ENCODE measurements around the gene STX12. TPM values are rescaled to one million over a fixed set of nuclear protein-coding genes. Genes with fewer than 3 reads are reported as not detected.
"Not testable (repeated sequence)": the region's sequence is repeated elsewhere in the genome, so short reads cannot be mapped to it uniquely, and the experiment has no call there.

The STX12 gene
- total and polyA plus RNA-seq, 2 of the 4 experiments (the other 2 are of a cell fraction) = 28.6 to 54.8 TPM

DNA sequence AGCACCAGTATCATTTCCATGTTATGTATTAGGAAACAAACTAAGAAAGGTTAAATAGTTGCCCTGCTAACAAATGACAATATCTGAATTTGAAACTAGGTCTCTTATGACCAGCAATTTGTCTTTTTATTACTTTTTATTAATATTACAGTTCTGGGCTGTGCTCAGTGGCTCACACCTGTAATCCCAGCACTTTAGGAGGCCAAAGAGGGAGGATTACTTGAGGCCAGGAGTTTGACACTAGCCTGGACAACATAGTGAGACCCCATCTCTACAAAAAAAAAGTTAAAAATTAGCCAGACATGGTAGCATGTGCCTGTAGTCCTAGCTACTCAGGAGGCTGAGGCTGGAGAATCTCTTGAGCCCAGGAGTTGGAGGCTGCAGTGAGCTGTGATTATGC, 3.3 kb downstream of the STX12 start:
- H2AFZ ChIP-seq (replicated peaks; ENCODE audit: low read length, poor library complexity); POLR2A ChIA-PET (ENCODE audit: unreplicated experiment); H2BK5ac ChIP-seq (ENCODE audit: low read depth, low read length, poor library complexity, severe bottlenecking); H2AK5ac ChIP-seq (ENCODE audit: low read depth, low read length); H4K8ac ChIP-seq (ENCODE audit: low read depth in 2 of 2, low read length in 2 of 2); H3K4me2 ChIP-seq (ENCODE audit: low read depth, low read length); H3K9ac ChIP-seq (ENCODE audit: low read depth, low read length); BruUV-seq (replicated peaks); H3K36me3 ChIP-seq (ENCODE audit: control insufficient read depth, insufficient read depth, low read length); ATAC-seq (ENCODE audit: low read depth); H3K9me1 ChIP-seq (ENCODE audit: insufficient read depth, low read length); H2BK120ac ChIP-seq (ENCODE audit: low read depth, low read length); H4K91ac ChIP-seq (ENCODE audit: insufficient read depth, low read depth, low read length); H3K4me3 ChIP-seq (ENCODE audit: insufficient read depth, low read depth, low read length); H3K23ac ChIP-seq (ENCODE audit: low read depth, low read length); in situ Hi-C loops (cut with MboI; ENCODE audit: low sequenced_read_pairs); H3K4me1 ChIP-seq (ENCODE audit: control insufficient read depth, insufficient read depth, low read length); CTCF ChIA-PET; H3K56ac ChIP-seq (ENCODE audit: extremely low read depth, insufficient read depth, low read length); H3K27me3 ChIP-seq (ENCODE audit: control insufficient read depth, insufficient read depth, low read length); intact Hi-C loops (cut with micrococcal nuclease); DNase-seq; H2BK20ac ChIP-seq (ENCODE audit: low read depth, low read length); H2BK15ac ChIP-seq (ENCODE audit: low read depth, low read length); dilution Hi-C loops (cut with HindIII; ENCODE audit: low sequenced_read_pairs, unreplicated experiment); H3K27ac ChIP-seq (ENCODE audit: insufficient read depth, low read length); H4K5ac ChIP-seq (ENCODE audit: low read depth, low read length); H3K14ac ChIP-seq (replicated peaks; ENCODE audit: low read depth, low read length); H2AK9ac ChIP-seq (replicated peaks; ENCODE audit: low read depth, low read length, poor library complexity); H3K9me3 ChIP-seq (ENCODE audit: control insufficient read depth, insufficient read depth, low read length); H3K4ac ChIP-seq (ENCODE audit: low read depth, low read length); H3K18ac ChIP-seq (ENCODE audit: low read depth, low read length): not testable (repeated sequence)
- Histone ChIP-seq H3K79me1 (ENCODE audit: low read depth in 1 of 2, low read length in 2 of 2) (peaks cover 13 to 70% of the 10 kb centered on the region in 2 experiments; a peak in 3 of 4 replicates), H4K20me1 (ENCODE audit: insufficient read depth, low read length) (peaks cover 24% of the 10 kb centered on the region; the same call in 1 of the 2 replicates)

All from IMR-90 (cell line).